ENCODE data around the gene RERE. TPM values are rescaled to one million over a fixed set of nuclear protein-coding genes. Genes with fewer than 3 reads are reported as not detected.

The RERE gene
- polyA plus RNA-seq, 1 experiment, result 14.3 TPM

DNA sequence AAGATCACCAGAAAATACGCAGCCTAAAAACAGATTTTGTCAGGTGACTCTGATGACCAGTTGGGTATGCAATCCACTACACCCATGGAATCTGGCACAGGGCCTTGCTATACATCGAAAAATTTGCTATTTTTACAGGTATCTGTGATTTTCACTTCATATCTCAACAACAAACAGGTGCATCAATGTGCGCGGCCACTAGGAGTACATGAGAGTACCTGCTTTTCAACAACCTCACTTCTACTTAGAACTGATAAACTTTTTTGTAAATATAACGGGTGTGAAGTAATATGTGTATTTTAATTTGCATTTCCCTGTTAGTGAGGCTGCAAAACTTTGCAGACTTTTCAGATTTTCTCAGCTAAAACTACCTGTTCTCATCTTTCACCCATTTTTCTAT lies 418.8 kb downstream of the RERE start:
- no peak for DNase-seq (ENCODE audit: low read depth, low spot score)
- H3K27ac ChIP-seq (ENCODE audit: low read depth, low read length), result no peak overlapping the region
- CTCF ChIA-PET, result no interaction called here
- H3K27me3 ChIP-seq (ENCODE audit: control insufficient read depth, insufficient read depth, low read length), result no peaks in the 10 kb centered on the region
- H3K9me3 ChIP-seq (ENCODE audit: control insufficient read depth, insufficient read depth, low read length), result no peaks in the 10 kb centered on the region
- TF ChIP-seq CTCF (IDR thresholded peaks at IDR 0.05; ENCODE audit: low read depth, low read length), result no peak
- POLR2A ChIA-PET, result no interaction called here
- H3K4me3 ChIP-seq (ENCODE audit: low read depth, low read length), result no peak overlapping the region

GRCh38 chr1:8398086-8398485 lies 419.4 kb downstream of the RERE start:
- TF ChIP-seq CTCF (IDR thresholded peaks at IDR 0.05; ENCODE audit: low read depth, low read length), result no peak
- Histone ChIP-seq H3K4me3 (ENCODE audit: low read depth, low read length) (no peak overlapping the region), H3K27ac (ENCODE audit: low read depth, low read length) (peak overlapping the region; percentile 90), H3K27me3 (ENCODE audit: control insufficient read depth, insufficient read depth, low read length) (no peaks in the 10 kb centered on the region), H3K9me3 (ENCODE audit: control insufficient read depth, insufficient read depth, low read length) (no peaks in the 10 kb centered on the region)
- no peak for DNase-seq (ENCODE audit: low read depth, low spot score)
- POLR2A ChIA-PET, result no interaction called here
- CTCF ChIA-PET, result interaction anchor here (1.6 kb wide), 1 partner anchor 163 kb away, joined by 3 read pairs; no protein-coding TSS in a partner anchor

DNA sequence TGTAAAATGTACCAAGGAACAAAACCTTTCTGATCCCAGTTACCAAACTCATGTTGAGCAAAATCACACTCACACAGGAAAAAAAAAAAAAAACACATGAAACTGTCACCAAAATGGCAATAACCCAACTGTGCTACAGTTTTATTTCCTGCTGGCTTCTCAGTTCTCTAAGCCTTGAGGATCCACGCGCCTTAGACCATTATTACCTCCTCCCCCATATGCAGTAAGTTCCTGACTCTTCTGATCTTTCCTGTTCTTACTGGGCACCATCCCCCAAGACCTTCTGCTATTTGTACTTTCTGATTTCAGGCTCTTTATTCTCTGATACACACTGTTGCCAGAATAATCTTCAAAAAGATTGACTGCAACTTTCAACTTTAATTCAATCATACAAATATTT lies 419.9 kb downstream of the RERE start:
- no peak for DNase-seq (ENCODE audit: low read depth, low spot score)
- ChIA-PET CTCF (interaction anchor here (0.9 to 1.6 kb wide), 3 partner anchors 17 to 452 kb away, joined by 3 to 4 read pairs (median 3); no protein-coding TSS in a partner anchor), POLR2A (interaction anchor here (0.6 to 1.4 kb wide), 7 partner anchors 10 to 407 kb away, joined by 3 to 17 read pairs (median 4); no protein-coding TSS in a partner anchor)
- Histone ChIP-seq H3K4me3 (ENCODE audit: low read depth, low read length) (no peak overlapping the region; the same call in 1 of the 2 replicates), H3K9me3 (ENCODE audit: control insufficient read depth, insufficient read depth, low read length) (no peaks in the 10 kb centered on the region), H3K27ac (ENCODE audit: low read depth, low read length) (peak overlapping the region; percentile 90), H3K27me3 (ENCODE audit: control insufficient read depth, insufficient read depth, low read length) (no peaks in the 10 kb centered on the region)
- TF ChIP-seq CTCF (IDR thresholded peaks at IDR 0.05; ENCODE audit: low read depth, low read length), result no peak

- POLR2A ChIA-PET, result interaction anchor here (0.6 to 1.4 kb wide), 8 partner anchors 11 to 406 kb away, joined by 3 to 17 read pairs (median 4); no protein-coding TSS in a partner anchor
- peak; percentile 89 for DNase-seq (ENCODE audit: low read depth, low spot score)
- TF ChIP-seq CTCF (IDR thresholded peaks at IDR 0.05; ENCODE audit: low read depth, low read length), result no peak
- CTCF ChIA-PET, result interaction anchor here (0.9 to 1.6 kb wide), 4 partner anchors 18 to 452 kb away, joined by 3 to 4 read pairs (median 3); no protein-coding TSS in a partner anchor
- no peaks in the 10 kb centered on the region for H3K9me3 ChIP-seq (ENCODE audit: control insufficient read depth, insufficient read depth, low read length)
- H3K27me3 ChIP-seq (ENCODE audit: control insufficient read depth, insufficient read depth, low read length), result no peaks in the 10 kb centered on the region
- peak overlapping the region; percentile 90 for H3K27ac ChIP-seq (ENCODE audit: low read depth, low read length)
- peak overlapping the region; percentile 15; the same call in 1 of the 2 replicates for H3K4me3 ChIP-seq (ENCODE audit: low read depth, low read length)
Measured at GRCh38 chr1:8396786-8397406, 420.5 kb downstream of the RERE start.

GRCh38 chr1:8396083-8396785 lies 421.2 kb downstream of the RERE start:
- TF ChIP-seq CTCF (IDR thresholded peaks at IDR 0.05; ENCODE audit: low read depth, low read length), result no peak
- Histone ChIP-seq H3K27me3 (ENCODE audit: control insufficient read depth, insufficient read depth, low read length) (no peaks in the 10 kb centered on the region), H3K27ac (ENCODE audit: low read depth, low read length) (peak overlapping the region; percentile 90), H3K9me3 (ENCODE audit: control insufficient read depth, insufficient read depth, low read length) (no peaks in the 10 kb centered on the region), H3K4me3 (ENCODE audit: low read depth, low read length) (no peak overlapping the region)
- DNase-seq (ENCODE audit: low read depth, low spot score), result no peak
- POLR2A ChIA-PET, result interaction anchor here (0.7 to 1.4 kb wide), 6 partner anchors 11 to 315 kb away, joined by 3 to 17 read pairs (median 4); no protein-coding TSS in a partner anchor
- CTCF ChIA-PET, result interaction anchor here (0.9 to 1.0 kb wide), 2 partner anchors 25 to 453 kb away, joined by 3 read pairs; no protein-coding TSS in a partner anchor

Measured in AG04450 (cell line).